IMR-90 (cell line): Measurements from ENCODE around the gene UBFD1. TPM values are rescaled to one million over a fixed set of nuclear protein-coding genes. Genes with fewer than 3 reads are reported as not detected.
"Not testable (repeated sequence)": the region's sequence is repeated elsewhere in the genome, so short reads cannot be mapped to it uniquely, and the experiment has no call there.

Experiments
- ATAC-seq: fragments of 200-7000 bp; cut with Tn5 transposase; 2 replicates; pipeline ENCODE4 v1.9.1; 2020; ENCODE audit warnings: low read depth, mild to moderate bottlenecking, moderate library complexity
- BruUV-seq: library from RNA; stranded (reverse); fragments of 400-500 nt; replicated peaks from 2 replicates; lab custom pipeline; 2021; lab: Mats Ljungman, UMichigan
- CTCF ChIA-PET: fragments of 300-600 bp; formaldehyde crosslinking; extraction: SDS; loops from one replicate; lab custom pipeline; 2021; ENCODE audit warnings: antibody characterized with exemption; lab: Yijun Ruan, JAX
- POLR2A ChIA-PET: fragments of 300-600 bp; sonication (Branson Sonifier 250); formaldehyde crosslinking; loops from one replicate; lab custom pipeline; 2022; ENCODE audit warnings: antibody characterized with exemption; ENCODE audit not compliant: unreplicated experiment; lab: Charles Lee
- DNase-seq: peaks from one replicate; pipeline ENCODE4 v3.0.0; 2013
- H2AFZ ChIP-seq: replicated peaks from 2 replicates; pipeline ENCODE3; 2013; ENCODE audit warnings: low read length, mild to moderate bottlenecking; ENCODE audit not compliant: poor library complexity
- H2AK5ac ChIP-seq: 2 replicates; pipeline ENCODE4 v1.6.1; 2013; ENCODE audit warnings: low read depth, low read length, inconsistent platforms
- H2AK9ac ChIP-seq: replicated peaks from 2 replicates; pipeline ENCODE3; 2013; ENCODE audit warnings: mild to moderate bottlenecking, low read depth, low read length, moderate library complexity; ENCODE audit not compliant: poor library complexity
- H2BK120ac ChIP-seq: 2 replicates; pipeline ENCODE4 v1.6.1; 2013; ENCODE audit warnings: low read depth, low read length, inconsistent platforms
- H2BK15ac ChIP-seq: 3 replicates; pipeline ENCODE4 v1.6.1; 2013; ENCODE audit warnings: low read depth, low read length, inconsistent platforms
- H2BK20ac ChIP-seq: 2 replicates; pipeline ENCODE4 v1.6.1; 2013; ENCODE audit warnings: low read depth, mild to moderate bottlenecking, inconsistent platforms, low read length, moderate library complexity
- H2BK5ac ChIP-seq: 2 replicates; pipeline ENCODE4 v1.6.1; 2013; ENCODE audit warnings: mild to moderate bottlenecking, low read depth, low read length, inconsistent platforms; ENCODE audit not compliant: poor library complexity, severe bottlenecking
- H3K14ac ChIP-seq: replicated peaks from 2 replicates; pipeline ENCODE4 v1.6.1; 2013; ENCODE audit warnings: low read depth, low read length, inconsistent platforms
- H3K18ac ChIP-seq: 2 replicates; pipeline ENCODE4 v1.6.1; 2013; ENCODE audit warnings: low read depth, low read length, control low read depth
- H3K23ac ChIP-seq: 2 replicates; pipeline ENCODE4 v1.6.1; 2013; ENCODE audit warnings: low read depth, low read length, inconsistent platforms
- H3K27ac ChIP-seq: 2 replicates; pipeline ENCODE4 v1.5.1; 2013; ENCODE audit warnings: mild to moderate bottlenecking, control low read depth, low read length; ENCODE audit not compliant: insufficient read depth
- H3K27me3 ChIP-seq: 2 replicates; pipeline ENCODE4 v1.6.1; 2013; ENCODE audit warnings: low read length; ENCODE audit not compliant: control insufficient read depth, insufficient read depth
- H3K36me3 ChIP-seq: 2 replicates; pipeline ENCODE4 v1.6.1; 2013; ENCODE audit warnings: low read length, mixed read lengths; ENCODE audit not compliant: control insufficient read depth, insufficient read depth
- H3K4ac ChIP-seq: 2 replicates; pipeline ENCODE4 v1.6.1; 2013; ENCODE audit warnings: low read depth, low read length, inconsistent platforms
- H3K4me1 ChIP-seq: 2 replicates; pipeline ENCODE4 v1.6.1; 2013; ENCODE audit warnings: low read length, mixed read lengths; ENCODE audit not compliant: control insufficient read depth, insufficient read depth
- H3K4me2 ChIP-seq: 2 replicates; pipeline ENCODE4 v1.6.1; 2013; ENCODE audit warnings: low read depth, mild to moderate bottlenecking, control low read depth, low read length, moderate library complexity
- H3K4me3 ChIP-seq: 2 replicates; pipeline ENCODE4 v1.5.1; 2013; ENCODE audit warnings: low read depth, mild to moderate bottlenecking, control low read depth, low read length, moderate library complexity; ENCODE audit not compliant: insufficient read depth
- H3K56ac ChIP-seq: 2 replicates; pipeline ENCODE4 v1.6.1; 2013; ENCODE audit warnings: low read length, inconsistent platforms; ENCODE audit not compliant: insufficient read depth; ENCODE audit errors: extremely low read depth
- H3K79me1 ChIP-seq, 2 experiments: 2 replicates each; pipeline ENCODE4 v1.6.1; 2013; ENCODE audit warnings: low read length in 2 of 2, inconsistent platforms in 1 of 2, low read depth in 1 of 2
- H3K9ac ChIP-seq: 2 replicates; pipeline ENCODE4 v1.6.1; 2013; ENCODE audit warnings: low read depth, low read length, control low read depth
- H3K9me1 ChIP-seq: 2 replicates; pipeline ENCODE4 v1.6.1; 2013; ENCODE audit warnings: low read length, inconsistent platforms; ENCODE audit not compliant: insufficient read depth
- H3K9me3 ChIP-seq: 2 replicates; pipeline ENCODE4 v1.6.1; 2013; ENCODE audit warnings: low read length; ENCODE audit not compliant: control insufficient read depth, insufficient read depth
- H4K20me1 ChIP-seq: 2 replicates; pipeline ENCODE4 v1.6.1; 2013; ENCODE audit warnings: low read length, inconsistent platforms; ENCODE audit not compliant: insufficient read depth
- H4K5ac ChIP-seq: 2 replicates; pipeline ENCODE4 v1.6.1; 2013; ENCODE audit warnings: mild to moderate bottlenecking, low read depth, low read length, control low read depth
- H4K8ac ChIP-seq, 2 experiments: 2 replicates each; pipeline ENCODE4 v1.6.1; 2013; ENCODE audit warnings: low read depth in 2 of 2, low read length in 2 of 2, control low read depth in 1 of 2, inconsistent platforms in 1 of 2
- H4K91ac ChIP-seq: 2 replicates; pipeline ENCODE4 v1.6.1; 2013; ENCODE audit warnings: low read depth, low read length, inconsistent platforms; ENCODE audit not compliant: insufficient read depth
- WGBS, 2 experiments: methylation state at CpG; one replicate each; pipeline versions ENCODE4 v1.1.5 to v1.1.7; 2013; ENCODE audit warnings: missing lambda C conversion rate in 2 of 2; ENCODE audit not compliant: insufficient read length in 1 of 2; ENCODE audit errors: extremely low coverage in 2 of 2; 5-methylcytosine and 5-hydroxymethylcytosine counted together
- dilution Hi-C: fragments of 300-500 bp; cut with HindIII; formaldehyde crosslinking; loops from one replicate; pipeline ENCODE4 v1.14.3; 2018; ENCODE audit warnings: low sequenced_read_pairs; ENCODE audit not compliant: unreplicated experiment
- in situ Hi-C: fragments of 300-500 bp; cut with MboI; formaldehyde crosslinking; loops from 3 replicates; pipeline ENCODE4 v1.14.3; 2019; ENCODE audit warnings: low sequenced_read_pairs, inconsistent platforms, mixed read lengths
- intact Hi-C: fragments of 100-400 bp; cut with micrococcal nuclease; formaldehyde crosslinking; loops from 2 replicates; pipeline ENCODE4 v1.10.0; 2022
- polyA plus RNA-seq, 3 experiments: library from polyadenylated mRNA; depleted of rRNA; stranded (reverse); fragments of >200 nt; gene quantifications; 2 replicates each; pipeline ENCODE4 v1.2.3, GENCODE V29; 2012; ENCODE audit warnings: low replicate concordance in 1 of 3
- total RNA-seq: library from RNA; depleted of rRNA; stranded (reverse); fragments of >200 nt; gene quantifications from 2 replicates; pipeline ENCODE4 v1.2.3, GENCODE V29; 2012

UBFD1 gene
- total and polyA plus RNA-seq, 2 of the 4 experiments (the other 2 are of a cell fraction), result 39.3 to 55.0 TPM

DNA sequence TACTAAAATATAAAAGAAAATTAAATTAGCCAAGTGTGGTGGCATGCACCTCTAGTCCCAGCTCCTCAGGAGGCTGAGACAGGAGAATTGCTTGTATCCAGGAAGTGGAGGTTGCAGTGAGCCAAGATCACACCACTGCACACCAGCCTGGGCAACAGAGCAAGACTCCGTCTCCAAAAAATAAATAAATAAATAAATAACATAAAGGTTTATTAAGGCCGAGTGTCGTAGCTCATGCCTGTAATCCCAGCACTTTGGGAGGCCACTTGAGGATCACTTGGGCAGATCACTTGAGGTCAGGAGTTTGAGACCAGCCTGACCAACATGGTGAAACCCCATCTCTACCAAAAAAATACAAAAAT, 16.7 kb upstream of the UBFD1 start:
- H2AK5ac ChIP-seq, POLR2A ChIA-PET, H3K4me1 ChIP-seq, H3K14ac ChIP-seq, CTCF ChIA-PET, H3K9me1 ChIP-seq, H4K20me1 ChIP-seq, H3K27ac ChIP-seq, H3K4ac ChIP-seq, in situ Hi-C loops, BruUV-seq, H2BK20ac ChIP-seq, H3K9me3 ChIP-seq, H3K23ac ChIP-seq, H3K27me3 ChIP-seq, DNase-seq, dilution Hi-C loops, H2BK5ac ChIP-seq, H2BK15ac ChIP-seq, H2BK120ac ChIP-seq, H4K5ac ChIP-seq, H2AK9ac ChIP-seq, H2AFZ ChIP-seq, intact Hi-C loops, H4K91ac ChIP-seq, ATAC-seq, H3K18ac ChIP-seq, H3K56ac ChIP-seq, H3K4me3 ChIP-seq, H3K9ac ChIP-seq, H3K4me2 ChIP-seq, H4K8ac ChIP-seq: not testable (repeated sequence)
- no CpG with 5 or more reads among the region's 3 CpGs for WGBS, 2 experiments
- Histone ChIP-seq H3K79me1 (peaks cover 4 to 32% of the 10 kb centered on the region in 2 experiments; a peak in 3 of 4 replicates), H3K36me3 (peaks cover 33% of the 10 kb centered on the region)
